T47D (cell line): ENCODE results near the gene PIPOX.
"Not testable (repeated sequence)": the region's sequence is repeated elsewhere in the genome, so short reads cannot be mapped to it uniquely, and the experiment has no call there.

Experiments used
- DNase-seq, 2 experiments: peaks; one replicate each; pipeline versions ENCODE4 v3.0.0 to v3.0.0-alpha.2; 2011 to 2012; ENCODE audit warnings: low read depth in 1 of 2, low spot score in 1 of 2
- JUND ChIP-seq: IDR thresholded peaks from 2 replicates; pipeline ENCODE4 v1.6.1; 2012; ENCODE audit warnings: low read depth
- in situ Hi-C: cut with HindIII; loops from 2 replicates; pipeline ENCODE4 v1.10.0; 2016; ENCODE audit warnings: low sequenced_read_pairs, low pct_unique_long_range_greater_than_20kb

The PIPOX gene

GRCh38 chr17:29077320-29077719 is 34.4 kb downstream of the PIPOX start:
- no peak for TF ChIP-seq JUND
- no peak for DNase-seq
- in situ Hi-C loops: no loop called here

- in situ Hi-C loops: no loop called here
- DNase-seq: peak in 1 of 2 experiments; percentile 35
- TF ChIP-seq JUND: no peak
These were observed 35.5 kb downstream of the PIPOX start for GRCh38 chr17:29078183-29079045.

GRCh38 chr17:29079433-29079832 is 36.5 kb downstream of the PIPOX start:
- in situ Hi-C loops: no loop called here
- no peak for TF ChIP-seq JUND
- no peak for DNase-seq

- TF ChIP-seq JUND: no peak
- in situ Hi-C loops: no loop called here
- DNase-seq: no peak
These were observed 36.9 kb downstream of the PIPOX start for GRCh38 chr17:29079887-29080286.

GRCh38 chr17:29080323-29080722 is 37.4 kb downstream of the PIPOX start:
- DNase-seq: no peak
- in situ Hi-C loops: no loop called here
- no peak for TF ChIP-seq JUND

- no peak for TF ChIP-seq JUND
- DNase-seq: no peak
- in situ Hi-C loops: no loop called here
These were observed 38.0 kb downstream of the PIPOX start for GRCh38 chr17:29080965-29081364.

- TF ChIP-seq JUND: no peak
- no peak for DNase-seq
These were observed 41.7 kb downstream of the PIPOX start for GRCh38 chr17:29084541-29085146.

GRCh38 chr17:29085223-29085622 is 42.3 kb downstream of the PIPOX start:
- TF ChIP-seq JUND: no peak
- in situ Hi-C loops: no loop called here
- DNase-seq: no peak

More at GRCh38 chr17:29084541-29085146, 41.7 kb downstream of the PIPOX start:
- in situ Hi-C loops: no loop called here

GRCh38 chr17:29086628-29087332 is 43.8 kb downstream of the PIPOX start:
- in situ Hi-C loops: no loop called here
- DNase-seq: no peak
- TF ChIP-seq JUND: no peak

- DNase-seq, in situ Hi-C loops: not testable (repeated sequence)
These were observed 45.8 kb downstream of the PIPOX start for GRCh38 chr17:29088782-29089181.

- no peak for DNase-seq
- in situ Hi-C loops: no loop called here
- TF ChIP-seq JUND: no peak
These were observed 46.7 kb downstream of the PIPOX start for GRCh38 chr17:29089601-29090044.

- in situ Hi-C loops: no loop called here
These were observed 47.2 kb downstream of the PIPOX start for GRCh38 chr17:29090108-29090507.

More at GRCh38 chr17:29090108-29090507, 47.2 kb downstream of the PIPOX start:
- DNase-seq: no peak
- TF ChIP-seq JUND: no peak
